Colonic mucosa (tissue), 4 donors: ENCODE data around the gene CASQ1. TPM values are rescaled to one million over a fixed set of nuclear protein-coding genes. Genes with fewer than 3 reads are reported as not detected.

Experiments used
- DNase-seq: peaks from one replicate; pipeline ENCODE4 v3.0.0-alpha.2; 2020
- H3K27ac ChIP-seq: fragments of 200-600 bp; one replicate; pipeline ENCODE4 v1.8.0; 2021
- H3K27me3 ChIP-seq: fragments of 200-600 bp; one replicate; pipeline ENCODE4 v1.8.0; 2021
- H3K36me3 ChIP-seq: fragments of 200-600 bp; one replicate; pipeline ENCODE4 v1.8.0; 2021
- H3K4me1 ChIP-seq: fragments of 200-600 bp; one replicate; pipeline ENCODE4 v1.8.0; 2021; ENCODE audit warnings: mild to moderate bottlenecking
- H3K4me3 ChIP-seq: fragments of 200-600 bp; one replicate; pipeline ENCODE4 v1.8.0; 2021
- H3K9ac ChIP-seq, 2 donors: one replicate each; pipeline ENCODE4 v1.7.0; 2013; ENCODE audit warnings: control low read depth in 2 of 2, low read depth in 2 of 2, low read length in 2 of 2
- H3K9me3 ChIP-seq: fragments of 200-600 bp; one replicate; pipeline ENCODE4 v1.8.0; 2021
- intact Hi-C: fragments of 100-400 bp; cut with DNase I; formaldehyde crosslinking; loops from one replicate; pipeline ENCODE4 v1.14.1; 2022
- total RNA-seq, 2 donors: library from RNA; stranded (reverse); fragmentation: NEBNext Ultra II Directional in 1 of 2; extraction: Animal tissue kit (Norgen Biotek cat#: 25700) in 1 of 2; gene quantifications; one replicate each; pipeline ENCODE4 v1.2.1, GENCODE V29; 2021
- TF ChIP-seq, protein P1 (sequence below): fragments of 200-600 bp; IDR thresholded peaks from one replicate; pipeline ENCODE4 v1.8.0; 2022; ENCODE audit warnings: antibody characterized with exemption, mild to moderate bottlenecking
- donor health status: healthy.
- donor health status: DM: no; HTN: no; CAD: no.
- donor health status: DM: no; HTN: no; CAD: no.

The CASQ1 gene
- total RNA-seq, 2 donors from 2014 or later = not detected

GRCh38 chr1:160167580-160167979 lies 22.8 kb upstream of the CASQ1 start:
- no peak overlapping the region for H3K9ac ChIP-seq
- H3K4me1 ChIP-seq = no peaks in the 10 kb centered on the region
- H3K4me3 ChIP-seq = no peak overlapping the region
- no peak for DNase-seq
- intact Hi-C loops = no loop called here
- H3K36me3 ChIP-seq = no peaks in the 10 kb centered on the region
- no peaks in the 10 kb centered on the region for H3K27me3 ChIP-seq
- TF ChIP-seq, protein P1, sequence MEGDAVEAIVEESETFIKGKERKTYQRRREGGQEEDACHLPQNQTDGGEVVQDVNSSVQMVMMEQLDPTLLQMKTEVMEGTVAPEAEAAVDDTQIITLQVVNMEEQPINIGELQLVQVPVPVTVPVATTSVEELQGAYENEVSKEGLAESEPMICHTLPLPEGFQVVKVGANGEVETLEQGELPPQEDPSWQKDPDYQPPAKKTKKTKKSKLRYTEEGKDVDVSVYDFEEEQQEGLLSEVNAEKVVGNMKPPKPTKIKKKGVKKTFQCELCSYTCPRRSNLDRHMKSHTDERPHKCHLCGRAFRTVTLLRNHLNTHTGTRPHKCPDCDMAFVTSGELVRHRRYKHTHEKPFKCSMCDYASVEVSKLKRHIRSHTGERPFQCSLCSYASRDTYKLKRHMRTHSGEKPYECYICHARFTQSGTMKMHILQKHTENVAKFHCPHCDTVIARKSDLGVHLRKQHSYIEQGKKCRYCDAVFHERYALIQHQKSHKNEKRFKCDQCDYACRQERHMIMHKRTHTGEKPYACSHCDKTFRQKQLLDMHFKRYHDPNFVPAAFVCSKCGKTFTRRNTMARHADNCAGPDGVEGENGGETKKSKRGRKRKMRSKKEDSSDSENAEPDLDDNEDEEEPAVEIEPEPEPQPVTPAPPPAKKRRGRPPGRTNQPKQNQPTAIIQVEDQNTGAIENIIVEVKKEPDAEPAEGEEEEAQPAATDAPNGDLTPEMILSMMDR = no peak
- no peak overlapping the region for H3K27ac ChIP-seq
- no peaks in the 10 kb centered on the region for H3K9me3 ChIP-seq

DNA sequence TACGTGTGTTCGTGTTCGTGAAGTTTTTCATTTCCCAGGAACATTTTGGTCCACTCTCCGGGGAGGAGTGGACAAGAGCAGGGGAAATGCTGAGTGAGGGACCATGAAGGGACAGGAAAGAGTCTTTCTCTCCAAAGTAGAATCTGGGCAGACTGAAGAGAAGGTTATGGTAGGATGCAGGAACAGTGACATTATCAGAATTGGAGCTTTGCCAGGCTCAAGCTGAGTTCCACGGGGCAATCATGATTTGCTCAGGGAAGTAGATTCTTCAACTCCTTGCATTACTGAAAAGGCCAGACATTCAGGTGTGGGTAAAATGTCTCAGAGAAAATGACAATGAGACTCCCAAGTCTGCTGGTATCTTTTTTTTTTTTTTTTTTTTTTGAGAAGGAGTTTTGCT lies 22.4 kb upstream of the CASQ1 start:
- TF ChIP-seq, protein P1 = no peak
- no peak for DNase-seq
- intact Hi-C loops = no loop called here
- H3K4me3 ChIP-seq = no peak overlapping the region
- H3K27me3 ChIP-seq = no peaks in the 10 kb centered on the region
- H3K27ac ChIP-seq = no peak overlapping the region
- no peaks in the 10 kb centered on the region for H3K36me3 ChIP-seq
- no peak overlapping the region for H3K9ac ChIP-seq
- no peaks in the 10 kb centered on the region for H3K4me1 ChIP-seq
- H3K9me3 ChIP-seq = no peaks in the 10 kb centered on the region

DNA sequence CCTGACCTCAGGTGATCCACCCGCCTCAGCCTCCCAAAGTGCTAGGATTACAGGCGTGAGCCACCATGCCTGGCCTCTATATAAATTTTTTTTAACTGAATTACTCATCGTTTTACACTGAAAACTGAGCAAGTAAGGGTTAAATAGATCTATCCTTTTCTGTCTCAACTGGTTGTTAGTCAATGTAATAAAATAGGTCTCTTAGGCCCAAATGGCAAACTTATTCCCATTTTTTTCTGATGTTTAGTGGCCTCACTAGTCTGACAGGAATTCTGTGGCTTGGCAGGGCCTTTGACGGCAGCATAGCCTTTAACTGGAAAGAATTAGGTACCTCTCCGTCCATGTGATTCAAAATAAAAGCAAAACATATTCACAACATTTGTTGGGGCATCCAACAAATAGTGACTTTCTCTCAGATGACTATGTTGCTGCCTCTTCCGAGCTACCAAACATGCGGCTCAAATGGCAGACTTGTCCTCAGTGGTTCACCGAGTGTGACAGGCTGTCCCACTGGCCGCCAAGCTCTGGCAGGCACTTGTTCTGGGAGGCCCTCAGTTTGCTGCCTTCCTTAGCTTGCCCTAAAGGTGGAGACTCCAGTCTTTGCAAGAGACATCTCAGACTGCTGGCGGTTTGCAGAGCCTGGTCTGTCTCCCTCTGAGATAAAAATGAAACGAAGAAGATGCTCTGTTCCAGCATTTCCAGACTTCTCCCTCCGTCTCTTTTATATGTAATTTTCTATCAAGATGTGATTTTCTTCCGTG lies 21.6 kb upstream of the CASQ1 start:
- TF ChIP-seq, protein P1 = no peak
- Histone ChIP-seq H3K9me3 (no peaks in the 10 kb centered on the region), H3K4me3 (no peak overlapping the region), H3K27ac (no peak overlapping the region), H3K36me3 (no peaks in the 10 kb centered on the region), H3K27me3 (no peaks in the 10 kb centered on the region), H3K9ac (no peak overlapping the region), H3K4me1 (no peaks in the 10 kb centered on the region)
- no peak for DNase-seq
- intact Hi-C loops = no loop called here

GRCh38 chr1:160169553-160170399 lies 20.6 kb upstream of the CASQ1 start:
- Histone ChIP-seq H3K36me3 (no peaks in the 10 kb centered on the region), H3K4me1 (no peaks in the 10 kb centered on the region), H3K27ac (no peak overlapping the region), H3K9ac (no peak overlapping the region), H3K4me3 (no peak overlapping the region), H3K27me3 (no peaks in the 10 kb centered on the region), H3K9me3 (no peaks in the 10 kb centered on the region)
- TF ChIP-seq, protein P1 = no peak
- DNase-seq = no peak
- intact Hi-C loops = no loop called here

DNA sequence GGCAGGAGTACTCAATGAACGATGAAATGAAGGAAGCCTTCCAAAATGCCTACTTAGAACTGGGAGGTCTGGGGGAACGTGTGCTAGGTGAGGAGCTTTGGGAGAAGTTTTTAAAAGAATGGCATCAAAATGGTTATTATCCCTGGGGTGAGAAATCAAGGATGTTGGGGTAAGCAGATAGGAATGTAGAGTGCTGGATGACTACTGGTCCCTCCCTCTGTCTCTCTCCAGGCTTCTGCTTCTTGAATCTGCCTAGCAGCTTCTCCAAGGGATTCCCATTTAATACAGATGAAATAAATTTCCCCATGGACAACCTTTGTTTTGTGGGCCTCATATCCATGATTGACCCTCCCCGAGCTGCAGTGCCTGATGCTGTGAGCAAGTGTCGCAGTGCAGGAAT lies 19.0 kb upstream of the CASQ1 start:
- Histone ChIP-seq H3K36me3 (no peaks in the 10 kb centered on the region), H3K4me3 (no peak overlapping the region), H3K27ac (no peak overlapping the region), H3K9me3 (no peaks in the 10 kb centered on the region), H3K27me3 (no peaks in the 10 kb centered on the region), H3K4me1 (no peaks in the 10 kb centered on the region), H3K9ac (no peak overlapping the region)
- TF ChIP-seq, protein P1 = no peak
- intact Hi-C loops = no loop called here
- DNase-seq = no peak
